ENCODE data around the gene KRT38.
"Not testable (repeated sequence)": the region's sequence is repeated elsewhere in the genome, so short reads cannot be mapped to it uniquely, and the experiment has no call there.

The KRT38 gene

DNA sequence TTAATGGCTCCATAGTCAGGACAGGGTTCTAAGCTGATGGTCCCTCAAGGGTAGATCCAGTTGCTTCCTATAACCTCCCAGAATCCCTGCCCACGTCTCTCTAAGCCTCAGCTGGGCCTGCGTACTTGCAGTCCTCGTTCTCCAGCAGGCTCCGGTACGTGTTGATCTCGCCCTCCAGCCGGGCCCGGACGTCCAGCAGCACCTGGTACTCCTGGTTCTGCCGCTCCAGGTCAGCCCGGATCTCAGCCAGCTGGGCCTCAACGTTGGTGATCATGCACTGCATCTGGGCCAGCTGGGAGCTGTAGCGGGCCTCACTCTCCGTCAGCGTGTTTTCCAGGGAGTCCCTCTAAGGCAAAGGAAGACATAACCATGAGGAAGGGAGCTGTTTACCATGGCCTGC is 21.9 kb upstream of the KRT38 start:
- DNase-seq (ENCODE audit: low read depth in 2 of 2): no peak

DNA sequence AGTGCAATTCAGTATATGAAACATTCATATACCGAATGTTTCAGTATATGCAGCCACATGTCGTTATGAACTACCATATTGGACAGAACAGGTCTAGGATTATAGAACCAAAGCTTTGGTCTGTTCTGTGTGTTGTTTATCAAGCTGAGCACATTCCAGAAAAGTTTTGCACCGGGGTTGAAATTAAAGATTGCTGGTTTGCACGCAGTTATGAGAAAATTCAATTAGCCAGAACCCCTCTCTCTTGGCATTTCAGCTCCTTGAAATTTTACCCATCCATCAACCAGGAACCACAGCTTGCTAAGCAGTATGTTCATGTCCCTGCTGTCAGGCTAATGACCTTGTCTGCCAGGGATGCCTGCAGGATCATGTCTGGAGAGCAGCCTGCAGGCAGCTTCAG is 16.9 kb upstream of the KRT38 start:
- no peak for DNase-seq (ENCODE audit: low read depth in 2 of 2)

DNA sequence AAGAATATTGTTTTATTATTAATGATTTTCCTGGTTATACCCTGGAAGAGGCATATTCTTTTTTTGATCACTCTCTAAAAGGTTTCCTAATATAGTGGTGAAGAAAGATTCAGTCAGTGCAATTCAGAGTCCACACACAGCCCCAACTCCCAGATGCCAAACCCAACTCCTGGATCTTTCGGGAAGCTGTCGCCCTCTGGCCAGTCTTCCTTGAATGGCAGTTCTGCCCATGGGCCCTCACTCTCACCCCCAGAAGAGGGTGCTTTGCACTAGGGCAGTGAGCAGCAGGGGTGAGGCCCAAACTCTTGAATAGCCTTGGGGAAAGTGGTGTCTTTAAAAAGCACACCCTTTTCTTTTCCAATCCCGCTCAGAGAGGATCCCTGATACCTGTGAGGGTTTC is 15.4 kb upstream of the KRT38 start:
- no peak for DNase-seq (ENCODE audit: low read depth in 2 of 2)

DNA sequence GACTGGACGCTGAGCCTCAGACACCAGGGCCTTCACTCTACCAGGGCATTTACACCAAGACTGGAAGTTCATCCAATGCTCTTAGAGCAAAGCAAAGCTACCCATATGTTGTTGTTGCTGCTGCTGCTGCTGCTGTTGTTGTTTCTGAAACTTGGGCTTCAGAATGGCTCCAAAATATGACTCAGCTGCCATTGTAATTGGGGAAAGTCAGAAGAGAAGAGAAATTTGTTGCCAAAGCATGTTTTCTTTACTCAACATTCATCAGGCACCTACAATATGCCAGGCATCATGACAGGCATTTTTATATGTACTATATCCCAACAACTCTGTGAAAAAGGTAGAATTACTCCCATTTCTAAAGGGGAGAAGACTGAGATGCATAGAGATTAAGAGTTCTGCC is 14.5 kb upstream of the KRT38 start:
- no peak for DNase-seq (ENCODE audit: low read depth in 2 of 2)

DNA sequence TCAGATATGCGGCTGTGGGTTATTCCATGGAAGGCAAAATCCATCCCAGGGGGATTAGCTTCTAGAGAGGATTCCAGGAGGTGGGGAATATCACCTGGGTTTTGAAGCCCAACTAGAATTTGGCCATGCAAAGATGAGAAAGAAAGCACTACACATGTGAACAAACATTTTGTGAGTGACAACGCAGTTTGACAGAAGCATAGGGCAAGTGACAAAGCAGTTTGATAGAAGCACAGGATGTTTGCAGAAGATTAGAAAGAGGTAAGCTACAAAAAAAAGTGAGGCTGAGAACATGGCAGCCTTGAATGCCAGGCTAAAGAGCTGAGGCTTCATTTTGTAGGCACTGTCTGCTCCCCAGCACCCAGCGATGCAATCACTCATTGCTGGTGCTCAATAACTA is 12.3 kb upstream of the KRT38 start:
- no peak for DNase-seq (ENCODE audit: low read depth in 2 of 2)

DNA sequence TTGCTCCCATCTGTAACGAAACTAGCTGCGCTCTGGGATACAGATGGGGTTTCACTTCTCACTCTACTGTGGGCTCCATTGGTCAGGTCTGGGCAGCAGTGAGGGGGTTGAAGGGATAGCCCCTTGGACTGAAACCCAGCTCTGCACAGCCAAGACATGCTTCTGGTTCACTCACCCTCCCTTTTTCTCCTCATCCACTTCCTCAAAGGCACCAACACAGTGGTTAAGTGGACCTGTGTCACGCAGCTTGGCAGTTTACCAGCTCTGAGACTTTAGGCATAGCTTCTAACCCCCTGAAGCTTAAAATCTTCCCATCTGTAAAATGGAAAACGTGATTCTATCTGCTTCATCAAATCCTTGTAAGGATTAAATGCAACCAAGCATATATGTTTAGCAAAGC is 11.5 kb upstream of the KRT38 start:
- DNase-seq (ENCODE audit: low read depth in 2 of 2): no peak

DNA sequence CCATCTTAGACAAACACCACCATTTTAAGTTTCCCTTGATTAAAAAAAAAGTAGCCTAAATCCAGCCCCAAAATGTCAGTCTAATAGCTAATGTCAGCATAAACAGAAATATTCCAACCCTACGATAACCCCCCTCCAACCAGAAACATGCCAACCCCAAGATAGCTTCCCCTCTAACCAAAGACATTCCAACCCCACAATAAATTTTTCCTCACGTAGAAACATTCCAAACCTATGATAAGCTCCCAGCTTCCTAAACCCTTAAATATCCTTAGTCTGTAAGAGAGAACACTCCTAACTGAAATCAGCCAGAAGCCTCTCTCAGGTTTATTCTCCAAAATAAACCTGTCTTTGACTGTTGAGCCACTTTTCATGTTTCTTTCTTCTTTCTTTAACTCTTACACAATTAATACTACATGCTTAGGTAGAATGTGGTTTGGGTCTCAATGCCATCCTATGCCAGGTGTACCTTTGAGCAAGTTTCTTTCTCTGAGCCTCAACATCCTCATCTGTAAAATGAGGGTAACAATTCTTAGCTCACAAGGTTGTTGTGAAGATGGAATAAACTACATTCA is 10.5 kb upstream of the KRT38 start:
- DNase-seq (ENCODE audit: low read depth in 2 of 2): no peak

DNA sequence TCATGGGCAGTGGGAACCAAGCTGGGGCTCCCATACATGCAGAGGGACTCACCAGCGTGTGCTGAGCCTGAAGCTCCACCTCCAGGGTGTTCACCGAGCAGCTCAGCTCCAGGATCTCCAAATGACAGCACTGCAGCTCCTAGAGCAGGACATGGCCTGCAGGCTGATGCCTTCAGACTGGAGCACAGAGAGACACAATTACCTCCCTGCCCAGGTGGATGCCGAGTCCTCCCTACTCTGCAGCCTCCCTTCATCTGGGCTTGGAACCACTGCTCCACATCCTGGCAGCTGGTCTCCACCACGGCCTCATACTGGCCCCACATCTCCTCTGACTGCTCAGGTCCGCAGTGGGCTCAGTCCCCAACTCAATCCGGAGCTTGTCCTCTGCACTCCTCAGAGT is 8.2 kb upstream of the KRT38 start:
- no peak for DNase-seq (ENCODE audit: low read depth in 2 of 2)

DNA sequence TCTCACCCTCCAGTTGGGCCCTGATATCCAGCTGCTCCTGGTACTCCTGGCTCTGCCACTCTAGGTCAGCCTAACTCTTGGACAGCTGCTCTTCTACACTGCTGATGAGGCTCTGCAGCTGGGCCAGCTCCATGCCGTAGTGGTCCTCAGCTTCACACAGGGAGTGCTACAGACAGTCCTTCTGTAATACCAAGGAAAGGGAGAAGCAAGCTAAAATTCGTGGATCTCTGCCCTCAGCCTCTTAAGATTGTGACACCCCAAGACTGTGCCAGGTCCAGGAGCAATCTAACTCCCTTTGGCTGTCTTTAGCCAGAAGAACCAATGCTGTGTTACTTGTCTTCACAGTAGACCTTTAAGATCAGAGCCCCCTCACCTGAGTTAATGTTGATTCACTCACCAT is 7.7 kb upstream of the KRT38 start:
- DNase-seq (ENCODE audit: low read depth in 2 of 2): no peak

DNA sequence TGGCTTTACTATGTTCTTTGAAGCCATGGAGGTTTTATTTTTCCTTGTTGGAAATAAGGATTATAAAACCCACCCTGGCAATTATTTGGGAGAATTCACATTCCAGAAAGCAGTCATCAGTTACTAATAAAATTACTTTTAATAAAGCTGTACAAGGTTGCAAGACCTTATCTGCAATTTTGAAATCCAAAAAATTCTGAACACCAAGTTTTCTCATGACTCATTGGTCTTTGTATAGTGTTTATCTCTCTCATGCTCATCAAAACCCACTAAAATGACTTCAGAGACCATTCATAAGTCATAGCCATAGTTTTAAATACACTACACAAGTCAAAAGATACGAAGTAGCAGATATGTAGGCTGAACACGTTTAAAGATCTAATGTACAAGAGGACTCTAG is 6.0 kb upstream of the KRT38 start:
- DNase-seq (ENCODE audit: low read depth in 2 of 2): no peak

DNA sequence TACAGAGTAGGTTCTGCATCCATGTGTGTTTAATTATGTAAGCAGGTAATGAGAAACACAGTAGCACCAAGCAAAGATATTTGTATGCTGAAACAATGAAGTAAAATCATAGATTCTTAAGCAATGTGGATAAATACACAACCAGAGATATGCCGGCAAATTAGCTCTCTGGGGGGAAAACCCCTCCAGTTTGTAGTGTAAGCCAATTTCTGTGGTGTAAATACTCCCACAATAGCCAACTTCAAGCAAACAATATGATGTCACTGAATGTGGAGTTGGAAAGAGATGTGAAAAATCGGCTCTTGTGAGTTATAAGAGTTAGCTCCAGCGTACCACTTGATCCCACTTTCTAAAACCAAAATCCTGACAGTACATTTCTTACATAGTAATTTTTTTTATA is 3.9 kb upstream of the KRT38 start:
- DNase-seq (ENCODE audit: low read depth in 2 of 2): no peak

DNA sequence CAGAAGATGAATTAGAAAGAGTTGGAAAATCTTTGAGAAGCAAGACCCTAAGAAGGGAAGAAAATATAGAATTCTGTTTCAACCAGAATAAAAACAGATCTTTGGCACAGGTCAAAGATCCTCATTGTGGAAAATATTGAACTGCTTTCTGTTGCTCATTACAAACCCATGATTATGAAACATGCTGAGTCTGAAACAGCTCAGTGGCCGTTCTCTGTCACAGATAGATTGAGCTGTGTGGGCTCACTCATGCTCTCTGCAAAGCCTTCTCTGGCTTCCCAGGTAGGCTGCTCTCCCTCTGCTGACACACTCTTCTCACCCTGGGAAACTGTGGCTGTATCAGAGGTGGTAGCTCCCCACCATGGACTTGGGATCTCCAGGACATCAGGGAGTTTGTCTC is 3.4 kb upstream of the KRT38 start:
- no peak for DNase-seq (ENCODE audit: low read depth in 2 of 2)

DNA sequence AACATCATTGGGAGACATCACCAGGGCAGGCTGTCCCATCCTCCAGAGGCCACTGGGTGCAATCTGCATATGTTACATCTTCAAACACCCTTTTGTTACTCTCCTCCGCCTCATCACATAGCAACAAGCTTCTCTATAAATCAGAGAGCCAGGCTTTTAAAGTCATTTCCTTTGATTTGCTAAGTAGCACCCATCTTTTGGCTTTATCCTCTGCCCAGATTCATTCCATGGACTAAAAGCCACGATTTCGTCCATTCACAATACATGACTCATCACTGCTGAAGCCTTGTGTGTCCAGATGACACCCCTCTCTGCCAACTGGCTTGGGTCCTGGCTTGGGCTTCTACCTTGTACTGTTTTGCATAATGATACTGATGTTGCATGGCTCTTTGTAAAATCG is 2.0 kb upstream of the KRT38 start:
- no peak for DNase-seq (ENCODE audit: low read depth in 2 of 2)

DNA sequence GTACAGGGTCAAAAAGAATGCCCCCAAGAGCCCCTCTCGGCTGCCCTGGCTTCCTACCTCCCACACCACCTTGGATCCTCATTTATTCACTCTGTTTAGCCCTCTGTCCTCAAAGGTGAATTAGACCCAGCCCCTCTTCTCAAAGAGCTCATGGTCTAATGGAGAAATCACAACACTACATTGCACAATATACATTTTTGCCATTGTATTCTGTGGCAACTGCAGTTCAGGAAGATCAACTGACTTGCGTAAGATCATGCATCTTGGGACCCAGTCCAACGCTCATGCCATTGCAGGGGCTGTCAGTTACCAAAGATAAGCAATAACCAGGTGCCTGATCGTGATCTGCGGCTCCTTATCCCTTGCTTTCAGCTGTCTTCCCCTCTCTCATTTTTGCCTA is 1.4 kb downstream of the KRT38 start:
- DNase-seq (ENCODE audit: low read depth in 2 of 2): no peak

DNA sequence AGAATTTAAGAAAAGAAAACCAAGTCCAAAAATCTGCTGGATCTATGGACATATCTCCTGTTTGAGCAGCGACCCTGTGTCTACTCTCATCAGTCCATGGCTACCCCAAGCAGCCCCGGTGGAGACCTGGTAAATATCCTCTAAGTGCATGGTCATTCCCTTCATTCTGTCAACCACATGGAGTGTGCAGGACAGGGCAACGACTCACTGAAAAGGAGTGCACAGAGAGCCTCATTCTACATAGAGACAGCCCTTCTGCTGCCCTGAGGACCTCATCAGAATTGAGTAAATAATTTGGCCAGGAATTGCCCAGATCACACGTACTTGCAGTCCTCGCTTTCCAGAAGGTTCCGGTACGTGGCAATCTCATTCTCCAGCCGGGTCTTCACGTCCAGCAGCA is 3.0 kb downstream of the KRT38 start:
- DNase-seq (ENCODE audit: low read depth in 2 of 2): no peak

DNA sequence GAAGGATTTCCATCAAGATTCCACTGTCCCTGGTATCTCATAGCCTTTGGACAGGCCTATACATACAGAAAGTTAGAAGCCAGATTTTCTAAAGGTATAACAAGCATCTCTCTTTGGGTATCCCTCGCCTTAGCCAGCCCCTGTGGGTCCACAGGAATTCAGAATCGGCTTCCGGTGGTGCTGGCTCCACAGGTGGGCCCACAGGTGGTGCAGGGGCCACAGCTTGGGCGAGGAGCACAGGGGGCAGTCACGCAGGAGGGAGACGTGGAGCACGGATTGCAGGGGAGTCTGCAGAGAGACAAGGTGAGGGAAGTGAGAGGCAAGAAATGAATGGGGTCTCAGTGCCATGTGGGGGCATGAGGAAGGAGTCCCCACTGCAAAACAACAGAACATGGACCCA is 3.5 kb downstream of the KRT38 start:
- DNase-seq (ENCODE audit: low read depth in 2 of 2): no peak

DNA sequence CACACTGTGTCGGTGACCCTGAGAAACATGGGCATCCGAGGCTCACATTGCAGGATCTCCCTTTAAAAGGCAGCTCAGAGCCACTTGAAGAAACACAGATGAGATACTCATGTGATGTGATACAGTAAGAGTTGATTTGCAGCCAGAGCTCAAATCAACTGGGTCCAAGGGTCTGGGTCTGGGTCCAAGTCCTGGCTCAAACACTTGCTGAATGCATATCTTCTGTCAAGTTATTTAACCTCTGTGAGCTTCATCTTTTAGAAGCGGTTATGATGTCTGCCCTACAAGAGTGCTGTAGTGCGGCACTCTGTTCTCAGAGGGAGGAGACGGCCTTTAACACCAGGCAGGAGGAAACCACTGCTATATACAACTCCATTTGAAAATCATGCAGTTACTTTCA is 6.4 kb downstream of the KRT38 start:
- DNase-seq (ENCODE audit: low read depth in 2 of 2): no peak

DNA sequence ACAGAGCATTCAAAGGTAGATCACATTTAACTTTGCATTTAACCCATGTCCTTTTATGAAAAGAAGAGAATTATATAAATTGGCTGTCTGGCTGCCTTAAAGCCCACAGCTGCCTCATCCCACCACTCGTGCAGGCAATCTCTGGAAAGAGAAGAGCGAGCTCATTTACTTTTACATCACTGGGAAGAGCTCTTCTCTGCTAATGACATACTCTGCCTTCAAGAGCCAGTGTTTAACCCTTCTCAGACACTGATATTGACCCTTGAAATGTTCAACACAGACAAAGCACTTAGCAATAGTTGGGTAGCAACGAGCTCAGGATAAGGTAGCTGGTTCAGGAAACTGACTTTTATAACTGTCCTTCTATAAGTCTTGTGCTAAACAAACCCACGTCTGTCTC is 6.8 kb downstream of the KRT38 start:
- DNase-seq (ENCODE audit: low read depth in 2 of 2): no peak

DNA sequence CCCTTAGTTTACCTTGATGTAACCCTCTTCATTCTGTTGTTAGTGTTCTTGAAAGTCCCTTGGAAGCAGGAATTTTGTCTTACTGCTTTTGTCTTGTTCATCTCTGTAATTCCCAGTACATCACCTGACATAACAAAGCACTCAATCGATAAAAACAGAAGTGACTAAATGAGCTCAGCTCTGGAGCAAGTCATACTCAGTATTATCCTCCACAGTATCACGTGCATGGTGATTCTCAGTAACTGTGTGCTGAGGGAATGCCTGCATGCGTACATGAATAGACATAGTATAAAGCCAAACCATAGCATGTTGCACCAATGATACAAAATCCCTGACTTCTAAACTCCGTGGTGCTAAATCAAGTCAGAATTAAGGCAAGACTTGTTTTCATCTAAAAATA is 7.2 kb downstream of the KRT38 start:
- DNase-seq (ENCODE audit: low read depth in 2 of 2): no peak

DNA sequence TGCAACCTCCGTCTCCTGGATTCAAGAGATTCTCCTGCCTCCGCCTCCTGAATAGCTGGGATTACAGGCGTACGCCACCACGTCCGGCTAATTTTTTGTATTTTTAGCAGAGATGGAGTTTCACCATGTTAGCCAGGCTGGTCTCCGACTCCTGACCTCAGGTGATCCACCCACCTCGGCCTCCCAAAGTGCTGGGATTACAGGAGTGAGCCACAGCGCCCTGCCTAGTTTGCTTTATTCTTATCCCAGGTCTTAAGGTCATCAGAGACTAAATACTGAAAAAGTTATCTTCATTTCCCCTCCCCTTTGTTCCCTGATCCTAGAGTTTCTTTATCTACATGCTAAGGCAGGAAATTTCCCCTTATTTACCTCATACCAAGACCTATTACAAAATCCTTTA is 10.4 kb downstream of the KRT38 start:
- DNase-seq (ENCODE audit: low read depth in 2 of 2): not testable (repeated sequence)

DNA sequence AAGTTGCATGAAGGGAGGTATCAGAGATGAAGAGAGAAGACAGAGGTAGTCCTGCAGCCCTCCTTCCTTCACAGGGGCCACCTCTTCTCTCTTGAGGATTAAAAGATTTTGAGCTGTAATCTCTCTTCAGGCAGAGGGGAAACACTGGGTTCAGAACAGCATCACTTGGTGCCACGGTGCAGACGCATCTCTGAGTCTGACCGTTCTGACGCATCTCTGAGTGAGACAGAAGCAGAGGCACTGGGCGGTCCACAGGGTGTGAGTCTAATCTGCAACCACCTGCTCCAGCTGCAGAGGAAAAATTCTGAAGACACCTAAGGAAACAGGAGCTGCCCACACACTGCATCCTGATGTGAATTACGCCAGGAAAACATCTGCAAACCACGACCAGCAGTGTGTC is 11.1 kb downstream of the KRT38 start:
- no peak for DNase-seq (ENCODE audit: low read depth in 2 of 2)

DNA sequence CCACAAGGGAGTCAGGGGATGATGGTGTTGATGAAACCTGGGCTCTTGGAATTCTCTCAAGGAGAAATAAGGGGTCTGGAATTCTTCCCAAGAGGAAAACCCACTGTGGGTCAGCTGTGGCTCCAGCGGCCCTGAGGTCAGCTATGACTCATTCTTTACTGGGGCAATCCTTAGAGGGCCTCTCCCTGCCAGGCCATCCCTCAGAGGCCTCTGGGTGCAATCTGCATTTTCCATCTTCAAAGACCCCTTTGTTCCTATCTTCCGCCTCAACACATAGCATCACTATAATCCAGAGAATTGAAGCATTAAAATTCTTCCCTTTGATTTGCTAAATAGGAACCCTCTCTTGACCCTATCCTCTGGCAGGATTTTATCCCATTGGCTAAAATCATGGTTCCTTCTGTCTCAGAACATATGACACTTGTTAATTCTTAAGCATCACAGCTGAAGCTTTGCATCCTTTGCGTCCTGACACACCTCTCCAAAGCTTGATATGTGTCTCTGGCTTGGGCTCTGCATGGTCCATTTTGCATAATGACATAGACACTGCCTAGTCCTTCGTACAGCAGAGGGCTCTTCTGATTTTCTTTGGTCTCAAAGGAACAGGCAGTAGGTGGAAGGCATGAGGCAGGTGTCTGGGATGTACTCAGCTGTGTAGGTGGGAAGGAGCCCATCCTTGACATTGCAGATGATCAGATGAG is 12.0 kb downstream of the KRT38 start:
- DNase-seq (ENCODE audit: low read depth in 2 of 2): no peak

DNA sequence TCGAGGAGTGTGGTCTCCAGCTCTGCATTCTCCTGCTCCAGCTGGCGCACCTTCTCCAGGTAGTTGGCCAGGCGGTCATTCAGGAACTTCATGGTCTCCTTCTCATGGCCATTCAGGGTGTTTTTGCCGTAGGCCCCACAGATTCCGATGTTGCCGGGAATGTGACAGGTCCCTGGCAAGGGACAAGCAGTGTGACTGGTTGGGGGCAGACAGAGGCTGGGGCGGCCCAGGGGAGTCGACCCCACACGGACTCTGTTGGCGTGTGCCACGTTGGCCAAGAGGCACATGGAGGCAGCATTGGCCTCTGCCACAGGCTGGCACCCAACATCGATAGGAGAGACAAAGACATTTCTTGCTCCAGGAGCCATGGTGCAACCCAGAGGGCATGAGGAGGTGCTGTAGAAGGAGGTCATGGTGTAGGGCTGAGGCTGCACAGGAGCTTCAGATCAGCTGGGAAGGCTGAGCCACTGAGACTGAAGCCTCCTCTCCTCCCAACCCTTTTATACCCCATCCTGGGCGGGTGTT is 16.6 kb downstream of the KRT38 start, which contains the start of gene KRT37:
Gene KRT37, minus strand, starts transcription at position 475 of the 525 bp plus-strand sequence. Its CDS starts 62 bp downstream, at position 413.
- no peak for DNase-seq (ENCODE audit: low read depth in 2 of 2)

DNA sequence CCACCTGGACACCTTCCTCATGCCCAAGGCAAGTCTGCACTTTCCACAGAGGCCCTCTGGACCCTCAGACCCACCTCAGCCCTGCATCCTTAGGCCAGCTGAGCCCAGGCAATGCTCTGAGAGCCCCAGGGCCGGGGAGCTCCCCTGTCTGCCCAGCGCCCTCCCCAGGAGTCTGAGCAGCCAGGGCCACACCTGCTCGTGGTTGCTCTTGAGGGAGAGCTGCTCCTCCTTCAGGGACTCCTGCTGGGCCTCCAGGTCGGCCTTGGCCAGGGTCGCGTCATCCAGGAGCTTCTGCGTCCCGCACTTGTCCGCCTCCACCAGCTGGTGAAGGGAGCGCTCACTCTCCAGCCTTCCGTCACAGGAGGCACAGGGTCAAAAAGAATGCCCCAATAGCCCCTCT is 18.2 kb downstream of the KRT38 start:
- not testable (repeated sequence) for DNase-seq (ENCODE audit: low read depth in 2 of 2)
